Germinal center (tissue), 1 donor: ENCODE results near the gene KRT75.
"Not testable (repeated sequence)": the region's sequence is repeated elsewhere in the genome, so short reads cannot be mapped to it uniquely, and the experiment has no call there.

Source experiments
- DNase-seq: peaks from one replicate; pipeline ENCODE4 v3.0.0; 2012; ENCODE audit warnings: mixed read lengths, low spot score

The KRT75 gene

GRCh38 chr12:52415870-52416750 lies 18.1 kb downstream of the KRT75 start:
- DNase-seq, result no peak

GRCh38 chr12:52414936-52415335 lies 19.2 kb downstream of the KRT75 start:
- no peak for DNase-seq

- DNase-seq, result no peak
These were observed 20.3 kb downstream of the KRT75 start for GRCh38 chr12:52413782-52414345.

GRCh38 chr12:52413202-52413601 lies 21.0 kb downstream of the KRT75 start:
- DNase-seq, result no peak

GRCh38 chr12:52411815-52412214 lies 22.4 kb downstream of the KRT75 start:
- no peak for DNase-seq

- DNase-seq, result not testable (repeated sequence)
These were observed 23.5 kb downstream of the KRT75 start for GRCh38 chr12:52410589-52411248.

GRCh38 chr12:52407918-52408317 lies 26.3 kb downstream of the KRT75 start:
- no peak for DNase-seq

GRCh38 chr12:52405922-52406385 lies 28.2 kb downstream of the KRT75 start, which contains the start of gene KRT82:
KRT82 (minus strand) TSS chr12:52406335; CDS start chr12:52406277, 58 bp downstream.
- no peak for DNase-seq

- no peak for DNase-seq
These were observed 29.2 kb downstream of the KRT75 start for GRCh38 chr12:52404951-52405350.

- DNase-seq, result no peak
These were observed 30.6 kb downstream of the KRT75 start for GRCh38 chr12:52403561-52403960.

- no peak for DNase-seq
These were observed 31.2 kb downstream of the KRT75 start for GRCh38 chr12:52402873-52403540.

- DNase-seq, result no peak
These were observed 31.8 kb downstream of the KRT75 start for GRCh38 chr12:52402377-52402776.

GRCh38 chr12:52401926-52402325 lies 32.2 kb downstream of the KRT75 start:
- no peak for DNase-seq

- DNase-seq, result no peak
These were observed 32.6 kb downstream of the KRT75 start for GRCh38 chr12:52401526-52401925.

- no peak for DNase-seq
These were observed 33.3 kb downstream of the KRT75 start for GRCh38 chr12:52400906-52401305.

- DNase-seq, result no peak
These were observed 34.4 kb downstream of the KRT75 start for GRCh38 chr12:52399756-52400155.

GRCh38 chr12:52398176-52398575 lies 36.0 kb downstream of the KRT75 start:
- DNase-seq, result no peak

- DNase-seq, result no peak
These were observed 37.5 kb downstream of the KRT75 start for GRCh38 chr12:52396656-52397055.

GRCh38 chr12:52395761-52396434 lies 38.3 kb downstream of the KRT75 start:
- DNase-seq, result peak; percentile 55

- no peak for DNase-seq
These were observed 39.2 kb downstream of the KRT75 start for GRCh38 chr12:52394836-52395405.

GRCh38 chr12:52392465-52393007 lies 41.6 kb downstream of the KRT75 start:
- no peak for DNase-seq
